GM18873 (cell line): ENCODE data around the gene CREG1.
"Not testable (repeated sequence)": the region's sequence is repeated elsewhere in the genome, so short reads cannot be mapped to it uniquely, and the experiment has no call there.

Experiments used
- ATAC-seq: cut with Tn5 transposase; IDR thresholded peaks from one replicate; pipeline ENCODE4 v1.9.1; 2021; ENCODE audit warnings: mild to moderate bottlenecking, moderate library complexity, moderate number of reproducible peaks; ENCODE audit not compliant: unreplicated experiment, low FRiP score

CREG1 gene

GRCh38 chr1:167564612-167565270, 11.2 kb upstream of the CREG1 start:
- ATAC-seq = no peak

DNA sequence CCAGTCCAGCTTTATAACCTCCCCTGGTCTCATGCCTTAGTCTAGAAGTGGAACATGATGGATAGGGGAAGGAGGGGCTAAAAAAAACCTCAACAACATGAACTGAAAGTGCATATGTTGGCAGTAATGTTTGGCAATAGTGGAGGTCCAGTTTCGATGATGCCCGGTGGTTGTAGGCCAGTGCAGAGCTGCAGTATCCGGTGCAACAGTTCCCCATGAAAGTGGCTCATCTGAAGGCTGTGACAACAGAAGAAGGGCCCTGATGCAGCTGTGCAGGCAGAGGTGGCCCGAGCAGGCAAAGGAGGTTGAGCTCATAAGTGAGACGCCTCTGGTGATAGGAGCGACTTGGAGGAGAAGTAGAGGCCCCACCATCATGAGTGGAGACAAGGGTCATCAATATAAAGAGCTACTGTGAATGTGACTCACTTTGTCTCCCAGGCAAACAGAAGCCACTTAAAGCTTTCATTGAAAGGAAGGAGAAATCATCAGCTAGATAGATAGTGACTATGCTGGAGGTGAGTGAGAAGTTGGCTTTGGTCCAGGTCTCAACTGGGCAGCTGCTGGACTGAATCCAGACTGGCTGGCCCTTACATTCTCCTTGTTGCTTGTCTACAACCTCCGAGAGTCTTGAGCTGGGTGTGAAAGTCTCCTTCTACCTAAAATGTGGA, 10.2 kb upstream of the CREG1 start:
- ATAC-seq = no peak

- ATAC-seq = no peak
Measured at GRCh38 chr1:167562702-167563101, 9.1 kb upstream of the CREG1 start.

- no peak for ATAC-seq
Measured at GRCh38 chr1:167561753-167562152, 8.2 kb upstream of the CREG1 start.

- ATAC-seq = no peak
Measured at GRCh38 chr1:167555971-167556714, 2.6 kb upstream of the CREG1 start.

GRCh38 chr1:167555072-167555471, 1.5 kb upstream of the CREG1 start:
- ATAC-seq = not testable (repeated sequence)

- peak; percentile 20 for ATAC-seq
Measured at GRCh38 chr1:167554028-167554779, 642 bp upstream of the CREG1 start.

- ATAC-seq = no peak
Measured at GRCh38 chr1:167551362-167551761, 2.2 kb downstream of the CREG1 start.

DNA sequence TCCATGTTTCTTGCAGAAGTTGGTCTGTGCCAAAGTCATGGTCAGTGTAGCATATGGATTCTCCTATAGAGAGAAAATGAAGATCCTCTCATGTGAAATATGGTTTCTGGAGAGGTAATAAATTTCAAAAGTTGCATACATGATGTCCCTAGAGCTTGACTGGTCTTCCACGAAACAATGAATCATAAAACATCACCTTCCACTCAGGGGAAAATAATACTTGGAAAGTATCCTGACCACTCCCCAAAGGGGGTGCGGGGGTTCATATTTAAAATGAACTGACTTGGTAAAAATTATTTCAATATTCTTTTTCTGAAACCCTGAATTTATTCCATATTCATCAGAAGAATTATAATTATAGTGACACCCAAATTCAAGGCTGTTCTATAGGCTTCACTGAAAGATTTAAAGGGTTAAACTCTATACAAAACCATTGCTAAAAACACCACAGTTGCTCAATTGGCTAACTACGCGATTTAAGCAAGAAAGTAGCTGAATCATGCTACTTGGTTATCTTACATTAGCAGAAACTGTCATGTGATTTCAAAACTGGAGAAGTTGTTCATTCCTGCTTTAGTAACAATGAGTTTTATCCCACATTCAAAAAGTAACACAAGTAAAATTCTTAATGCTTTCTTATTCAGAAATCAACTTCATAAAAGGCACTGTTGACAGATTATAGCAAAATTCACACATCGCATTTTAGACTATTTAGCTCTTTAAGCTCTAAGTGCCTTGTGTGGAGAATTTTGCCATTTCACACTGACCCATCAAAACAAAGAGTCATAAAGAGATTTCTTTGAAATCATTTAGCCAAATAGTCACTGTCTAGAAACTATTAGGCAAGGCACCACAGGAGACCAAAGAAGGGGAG, 5.3 kb downstream of the CREG1 start:
- ATAC-seq = no peak

DNA sequence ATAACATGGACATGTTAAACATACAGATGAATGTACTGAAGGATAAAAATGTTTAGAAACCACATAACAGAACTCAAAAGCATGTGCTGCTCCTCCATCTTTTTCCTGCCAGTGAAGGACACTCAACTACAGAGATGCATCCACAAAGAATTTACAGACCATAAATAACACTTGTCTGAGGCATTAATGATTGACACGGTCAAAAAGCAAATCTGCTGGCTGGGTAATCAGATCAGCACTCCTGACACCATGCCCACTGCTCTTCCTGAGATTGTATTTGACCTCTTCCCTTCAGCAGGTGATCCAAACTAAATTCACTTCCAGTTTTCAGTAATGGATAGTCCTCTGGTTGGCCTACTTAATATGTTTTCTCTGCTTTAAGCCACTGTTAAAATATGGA, 6.6 kb downstream of the CREG1 start:
- no peak for ATAC-seq

DNA sequence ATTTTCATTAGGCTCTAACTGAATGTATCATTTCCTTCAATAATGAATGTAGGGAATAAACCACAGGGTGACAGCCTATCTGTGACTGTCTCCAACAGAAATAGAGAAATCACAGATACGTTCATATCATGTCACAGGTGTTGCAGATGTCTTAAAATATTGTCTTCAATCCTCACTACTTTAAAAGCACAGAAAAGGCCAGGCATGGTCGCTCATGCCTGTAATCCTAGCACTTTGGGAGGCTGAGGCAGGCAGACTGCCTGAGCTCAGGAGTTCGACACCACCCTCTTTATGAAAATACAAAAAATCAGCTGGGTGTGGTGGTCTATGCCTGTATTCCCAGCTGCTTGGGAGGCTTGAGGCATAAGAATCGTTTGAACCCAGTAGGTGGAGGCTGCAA, 8.2 kb downstream of the CREG1 start:
- ATAC-seq = no peak

GRCh38 chr1:167544447-167545093, 9.0 kb downstream of the CREG1 start:
- no peak for ATAC-seq

DNA sequence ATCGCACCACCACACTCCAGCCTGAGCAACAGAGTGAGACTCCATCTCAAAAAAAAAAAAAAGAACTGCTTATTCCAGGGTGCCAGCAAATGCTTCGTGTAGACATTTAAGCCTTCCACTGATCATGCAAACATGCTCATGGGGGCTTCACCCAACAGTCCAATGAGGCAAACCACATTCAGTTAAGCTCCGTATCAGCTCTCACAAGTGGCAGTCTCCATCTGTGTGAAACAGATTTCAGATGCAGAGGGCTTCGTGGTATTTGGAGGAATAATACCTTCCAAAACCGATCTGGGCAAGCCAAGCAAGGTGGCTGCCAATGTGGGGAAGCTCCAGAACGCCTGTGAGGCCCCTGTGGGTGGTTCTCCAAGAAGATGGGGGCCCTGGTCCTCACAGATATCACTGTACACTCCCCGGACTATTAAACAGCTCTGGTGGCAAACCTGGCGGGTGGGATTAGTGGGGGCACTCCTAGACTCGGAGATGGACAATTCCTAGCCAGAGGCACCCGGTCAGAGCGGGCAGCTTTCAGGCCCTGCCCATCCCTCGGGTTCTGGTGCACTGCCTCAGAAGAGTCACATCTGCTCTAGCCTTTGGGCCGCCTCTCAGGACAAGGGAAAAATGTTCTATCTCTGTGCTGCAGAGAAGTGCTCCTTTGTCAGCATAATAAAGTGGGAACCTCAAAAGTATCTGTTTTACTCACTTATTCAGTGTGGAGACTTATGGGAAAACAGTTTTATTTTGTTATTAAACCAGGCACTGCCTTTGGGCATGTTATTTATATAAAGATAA, 10.2 kb downstream of the CREG1 start:
- no peak for ATAC-seq

DNA sequence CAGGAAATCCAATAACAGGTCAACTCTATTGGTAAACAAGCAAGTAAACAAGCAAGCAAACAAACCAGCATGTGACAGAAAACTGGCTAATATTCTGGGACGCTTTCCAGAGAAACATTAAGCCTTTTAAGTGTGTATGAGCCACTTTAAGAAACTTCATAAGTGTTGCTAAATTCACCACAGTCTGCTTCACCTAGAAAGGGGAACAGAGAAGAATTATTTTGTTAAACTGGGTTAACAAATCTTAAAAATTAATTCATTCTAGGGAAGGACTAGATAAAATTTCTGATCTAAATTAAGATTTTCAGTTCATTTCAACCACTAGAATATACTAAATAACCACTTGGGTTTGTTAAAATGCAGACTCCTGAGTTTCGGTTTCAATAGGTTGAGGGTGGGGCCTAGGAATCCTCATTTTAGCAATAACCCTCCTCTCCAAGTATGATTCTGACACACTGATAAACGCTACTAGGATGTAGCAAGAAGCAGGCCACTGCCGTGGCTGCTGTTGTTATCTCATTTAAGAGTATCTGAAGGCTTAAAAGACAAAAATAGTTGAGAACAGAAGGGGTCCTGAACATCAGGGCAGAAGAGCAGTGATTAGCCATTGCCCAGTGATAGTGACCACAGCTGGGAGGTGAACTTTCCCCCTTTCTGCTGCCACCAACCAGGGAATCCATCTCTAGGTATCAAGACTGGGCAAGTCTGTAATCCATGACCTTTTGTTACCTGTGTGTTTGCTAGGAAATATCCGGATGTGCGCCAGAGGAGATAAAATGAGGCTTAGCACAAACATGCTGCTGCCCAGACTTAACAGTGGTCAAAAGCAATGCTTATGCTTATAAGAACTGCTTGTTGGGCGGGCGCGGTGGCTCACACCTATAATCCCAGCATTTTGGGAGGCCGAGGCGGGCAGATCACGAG, 11.2 kb downstream of the CREG1 start:
- ATAC-seq = no peak

GRCh38 chr1:167541610-167542009, 12.0 kb downstream of the CREG1 start:
- ATAC-seq = no peak

DNA sequence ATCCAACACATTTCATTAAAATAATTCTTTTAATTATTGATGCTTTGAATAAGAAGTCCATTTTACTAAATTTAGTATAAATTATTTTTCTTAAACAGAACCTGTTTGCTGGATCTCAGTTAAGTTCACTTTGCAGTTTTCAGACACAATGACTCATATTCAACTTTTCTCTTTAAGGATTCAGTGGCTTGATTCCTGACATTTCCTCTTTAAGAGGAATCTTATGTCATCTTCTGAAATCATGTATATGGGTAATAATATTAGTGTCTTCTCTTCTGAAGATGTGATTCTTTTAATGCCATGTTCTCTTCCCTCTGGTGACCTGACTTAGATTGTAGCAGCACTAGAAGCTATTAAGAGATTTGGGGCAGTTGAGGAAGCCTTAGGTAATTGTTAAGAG, 12.6 kb downstream of the CREG1 start:
- no peak for ATAC-seq

DNA sequence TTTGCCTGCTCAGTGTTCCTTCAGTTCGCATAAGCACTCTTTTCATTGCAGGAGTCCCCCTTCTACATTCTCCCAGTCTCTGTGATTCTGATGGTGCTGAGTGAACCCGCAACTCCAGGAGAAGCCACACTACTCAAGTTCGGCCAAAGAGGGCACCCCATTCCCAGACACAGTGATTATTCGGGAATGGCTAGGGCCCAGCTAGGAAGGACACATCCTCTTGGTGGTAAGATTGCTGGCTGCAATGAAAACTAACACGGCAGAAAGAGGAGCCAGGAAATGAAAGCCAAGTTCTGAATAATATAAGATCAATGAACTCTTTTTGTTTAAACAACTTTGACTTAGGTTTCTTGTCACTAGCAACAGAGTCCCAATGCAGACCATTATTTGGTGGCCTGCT, 14.9 kb downstream of the CREG1 start:
- no peak for ATAC-seq

GRCh38 chr1:167533851-167534300, 19.7 kb downstream of the CREG1 start:
- no peak for ATAC-seq
